GM21423 (cell line): ENCODE data around the gene FCGR3B.
"Not testable (repeated sequence)": the region's sequence is repeated elsewhere in the genome, so short reads cannot be mapped to it uniquely, and the experiment has no call there.

ENCODE experiments used
- ATAC-seq: cut with Tn5 transposase; IDR thresholded peaks from one replicate; pipeline ENCODE4 v1.9.1; 2021; ENCODE audit warnings: mild to moderate bottlenecking, moderate library complexity; ENCODE audit not compliant: unreplicated experiment

Gene FCGR3B

DNA sequence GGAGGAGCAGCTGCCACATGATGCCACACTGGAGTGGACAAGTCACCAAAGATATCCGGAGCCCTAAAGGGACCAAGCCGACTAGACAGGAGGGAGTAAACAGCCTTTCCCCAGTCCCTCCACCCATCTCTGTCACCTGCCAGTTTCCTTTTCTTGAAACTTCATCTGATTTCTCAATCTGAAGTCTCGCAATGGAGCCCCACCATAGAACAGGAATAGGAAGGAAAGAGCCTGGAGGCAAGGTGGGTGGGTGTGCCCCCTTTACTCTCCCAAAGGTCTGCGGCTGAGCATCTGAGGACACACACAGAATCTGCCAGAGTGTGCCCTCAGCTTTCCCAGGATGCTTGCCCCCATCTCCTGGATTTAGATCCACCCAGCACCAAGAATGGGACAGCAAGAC, at the start of gene FCGR3B:
Gene FCGR3B (minus strand): TSS at position 101 of the 400 bp plus-strand sequence. CDS start 82 bp downstream, at position 19.
- no peak for ATAC-seq

DNA sequence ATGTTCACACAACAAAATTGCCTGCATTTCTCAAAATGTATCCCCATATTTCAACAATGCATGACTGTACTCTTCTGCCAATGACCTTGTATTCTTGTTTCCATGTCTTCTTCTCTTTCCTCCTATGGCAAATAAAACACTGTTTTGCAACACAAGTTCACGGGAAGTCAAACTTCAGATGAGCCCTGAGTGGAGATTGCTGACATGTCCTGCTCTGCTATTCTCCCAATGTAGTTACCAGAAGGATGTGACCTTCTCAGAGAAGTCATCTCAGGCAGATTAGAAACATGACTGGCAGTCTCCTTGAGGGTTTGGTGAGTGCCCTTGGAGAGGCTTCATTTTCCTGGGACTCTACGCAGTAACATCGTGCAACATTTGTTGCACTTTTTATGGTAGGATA, 47.5 kb upstream of the FCGR3B start:
- ATAC-seq = no peak

DNA sequence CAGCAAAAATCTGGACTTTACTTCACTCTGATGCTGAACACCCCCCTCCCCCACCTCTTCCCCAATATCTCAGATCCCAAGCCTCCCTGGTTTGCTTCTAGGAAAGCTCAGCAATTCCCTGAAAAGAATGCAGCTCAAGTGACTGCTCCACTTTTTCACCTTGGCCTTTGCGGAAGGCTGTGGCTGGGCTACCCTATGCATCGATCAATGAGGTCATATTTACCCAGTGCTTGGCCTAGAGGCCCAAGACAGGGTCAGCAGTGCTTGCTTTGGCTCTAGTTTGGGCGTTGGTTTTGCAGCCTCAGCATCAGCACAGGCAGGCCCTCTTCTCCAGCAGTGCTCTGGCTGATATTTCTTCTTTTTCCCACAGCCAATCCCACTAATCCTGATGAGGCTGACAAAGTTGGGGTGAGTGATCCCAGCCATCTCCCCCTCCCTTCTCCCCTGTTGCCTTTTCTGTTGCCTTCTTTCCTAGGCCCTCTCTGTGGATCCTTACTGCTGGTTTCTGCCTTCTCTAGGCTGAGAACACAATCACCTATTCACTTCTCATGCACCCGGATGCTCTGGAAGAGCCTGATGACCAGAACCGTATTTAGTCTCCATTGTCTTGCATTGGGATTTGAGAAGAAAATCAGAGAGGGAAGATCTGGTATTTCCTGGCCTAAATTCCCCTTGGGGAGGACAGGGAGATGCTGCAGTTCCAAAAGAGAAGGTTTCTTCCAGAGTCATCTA, 46.1 kb upstream of the FCGR3B start:
- ATAC-seq = no peak

DNA sequence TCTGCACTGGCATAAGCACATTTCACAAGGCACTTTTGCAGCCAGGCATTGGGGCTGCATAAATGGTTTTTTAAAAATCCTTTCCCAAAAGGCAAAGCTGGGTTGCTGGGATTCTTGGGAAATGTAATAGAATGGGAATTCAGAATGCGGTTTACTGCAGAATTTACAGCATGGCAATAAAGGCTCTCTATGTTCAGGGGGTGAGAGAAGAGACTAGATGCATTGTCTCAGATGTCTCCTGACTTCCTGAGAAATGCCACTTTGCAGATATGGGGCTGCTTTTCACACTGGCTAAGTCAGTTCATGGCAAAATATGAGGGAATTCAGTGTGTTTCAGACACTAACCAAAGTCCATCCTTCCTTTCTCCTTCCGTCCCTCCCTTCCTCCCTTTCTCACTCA, 45.5 kb upstream of the FCGR3B start:
- no peak for ATAC-seq

DNA sequence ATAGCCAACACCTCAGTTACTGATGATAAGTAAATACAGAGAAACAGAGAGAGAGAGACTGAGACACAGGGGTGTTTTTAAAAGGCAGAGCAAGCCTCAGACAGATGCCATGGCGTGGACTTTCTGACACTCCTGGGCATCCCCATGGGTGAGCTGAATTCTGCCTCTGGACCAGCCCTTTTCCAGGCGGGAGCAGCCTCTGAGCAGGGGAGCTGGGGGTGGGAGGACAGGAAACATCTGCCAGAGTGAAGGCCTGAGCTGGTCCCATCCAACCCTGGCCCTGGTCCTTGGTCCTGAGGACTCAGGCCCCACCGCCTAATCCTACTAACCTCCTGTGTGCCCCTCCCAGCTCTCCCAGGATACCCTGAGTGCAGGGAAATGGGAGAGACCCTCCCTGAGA, 43.9 kb upstream of the FCGR3B start:
- not testable (repeated sequence) for ATAC-seq

DNA sequence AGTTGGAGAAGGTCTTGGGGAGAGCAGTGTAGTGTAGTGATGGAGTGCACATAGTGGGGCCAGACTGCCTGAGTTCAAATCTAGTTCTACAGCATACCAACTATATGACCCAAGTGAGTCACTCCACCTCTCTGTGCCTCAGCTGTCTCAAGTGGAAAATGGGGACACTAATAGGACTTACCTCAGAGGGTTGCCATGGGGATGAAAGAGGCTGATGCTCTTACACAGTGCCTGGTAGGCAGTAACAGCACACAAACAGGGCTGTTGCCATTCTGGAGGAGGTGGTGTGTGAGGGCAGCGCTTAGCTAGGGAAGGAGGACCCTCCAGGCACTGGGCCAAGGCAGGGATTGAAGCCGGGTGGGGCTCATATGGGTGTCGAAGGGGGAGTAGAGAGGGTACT, 43.5 kb upstream of the FCGR3B start:
- ATAC-seq = not testable (repeated sequence)

DNA sequence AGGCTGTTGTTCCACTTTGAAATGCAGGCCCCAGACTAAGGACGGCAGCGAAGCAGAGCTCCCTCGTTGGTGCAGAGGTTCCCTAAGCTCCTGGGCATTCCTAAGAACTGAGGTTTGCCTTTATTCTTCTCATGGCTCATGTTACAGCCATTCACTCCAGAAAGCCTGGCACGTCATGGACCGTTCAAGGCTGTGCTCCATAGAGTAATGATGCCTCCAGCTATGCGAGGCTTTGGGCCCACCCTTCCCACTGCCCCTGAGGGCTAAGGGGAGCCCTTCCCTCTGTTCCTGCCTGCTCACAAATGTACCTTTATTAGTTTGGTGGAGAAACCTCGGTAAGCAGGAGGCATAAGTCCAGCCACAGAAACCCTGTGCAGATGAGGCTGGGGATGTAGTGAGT, 42.5 kb upstream of the FCGR3B start:
- ATAC-seq = not testable (repeated sequence)

DNA sequence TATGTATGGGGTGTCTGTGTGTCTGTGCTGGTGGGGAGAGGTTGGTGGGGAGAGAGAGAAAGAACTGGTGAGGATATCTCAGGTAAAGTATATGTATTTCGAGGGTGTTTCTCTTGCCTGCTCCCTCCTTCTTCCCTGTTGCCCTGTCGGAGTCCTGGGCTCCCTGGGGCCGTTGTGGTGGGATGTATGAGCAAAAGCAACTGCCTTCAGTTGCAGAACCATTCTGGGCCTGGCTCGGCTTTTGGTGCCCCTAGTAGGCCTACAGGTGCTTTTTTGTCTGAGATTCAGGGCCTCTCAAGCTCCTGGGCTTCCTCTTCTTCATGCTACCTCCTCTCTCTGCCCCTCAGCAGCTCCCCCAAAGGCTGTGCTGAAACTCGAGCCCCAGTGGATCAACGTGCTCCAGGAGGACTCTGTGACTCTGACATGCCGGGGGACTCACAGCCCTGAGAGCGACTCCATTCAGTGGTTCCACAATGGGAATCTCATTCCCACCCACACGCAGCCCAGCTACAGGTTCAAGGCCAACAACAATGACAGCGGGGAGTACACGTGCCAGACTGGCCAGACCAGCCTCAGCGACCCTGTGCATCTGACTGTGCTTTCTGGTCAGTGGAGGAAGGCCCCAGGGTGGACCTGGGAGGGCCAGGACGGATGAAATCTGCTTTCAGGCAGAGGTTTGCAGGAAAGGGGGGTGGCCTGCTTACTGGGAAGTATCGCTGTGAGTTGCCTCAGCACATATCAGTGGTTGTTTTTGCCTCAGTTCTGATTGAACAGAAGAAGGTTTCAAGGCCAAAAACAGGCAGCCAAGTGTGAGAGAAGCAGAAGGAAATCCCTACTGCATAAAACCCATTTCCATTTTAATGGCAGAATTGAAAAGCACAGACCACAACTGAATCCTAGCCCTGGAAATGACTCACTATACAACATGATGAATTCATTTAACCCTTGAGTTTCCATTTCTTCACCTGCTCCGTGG, 40.4 kb upstream of the FCGR3B start:
- not testable (repeated sequence) for ATAC-seq

DNA sequence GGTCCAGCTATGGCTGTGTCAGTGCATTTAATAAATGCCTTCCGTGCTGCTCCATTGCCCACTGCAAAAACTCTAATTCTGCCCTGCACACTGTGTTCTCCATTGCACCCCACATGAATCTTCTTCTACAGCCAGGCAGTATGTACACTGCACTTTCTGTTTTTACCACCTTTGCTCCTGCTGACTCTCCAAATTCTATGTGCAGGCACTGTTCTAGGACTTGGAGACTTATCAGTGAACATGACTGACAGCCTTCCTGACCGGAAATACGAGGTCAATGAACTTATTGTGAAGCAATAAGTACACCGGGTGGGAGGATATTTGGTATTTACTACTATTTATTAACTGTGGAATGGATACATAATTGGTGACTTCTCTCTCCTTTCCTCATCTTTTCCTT, 33.7 kb upstream of the FCGR3B start:
- not testable (repeated sequence) for ATAC-seq

DNA sequence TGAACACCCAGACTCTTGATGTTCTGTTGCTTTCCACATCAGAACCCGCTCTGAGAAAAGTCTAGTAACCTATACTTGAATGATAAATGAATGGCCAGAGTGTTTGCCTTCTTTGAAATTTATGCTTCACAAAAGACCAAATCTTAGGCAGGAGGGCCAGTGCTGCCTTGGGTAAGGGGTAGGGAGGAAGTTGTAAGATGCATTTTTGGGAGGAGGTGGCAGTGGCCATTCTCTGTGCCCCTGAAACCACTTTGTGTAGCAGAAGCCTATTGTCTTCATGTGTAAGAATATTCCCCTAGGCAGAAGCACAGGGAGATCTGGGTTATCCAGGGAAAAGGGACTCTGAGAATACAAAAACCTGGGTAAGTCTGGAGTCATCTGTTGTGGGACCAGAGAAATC, 32.6 kb upstream of the FCGR3B start:
- peak; percentile 11 for ATAC-seq

DNA sequence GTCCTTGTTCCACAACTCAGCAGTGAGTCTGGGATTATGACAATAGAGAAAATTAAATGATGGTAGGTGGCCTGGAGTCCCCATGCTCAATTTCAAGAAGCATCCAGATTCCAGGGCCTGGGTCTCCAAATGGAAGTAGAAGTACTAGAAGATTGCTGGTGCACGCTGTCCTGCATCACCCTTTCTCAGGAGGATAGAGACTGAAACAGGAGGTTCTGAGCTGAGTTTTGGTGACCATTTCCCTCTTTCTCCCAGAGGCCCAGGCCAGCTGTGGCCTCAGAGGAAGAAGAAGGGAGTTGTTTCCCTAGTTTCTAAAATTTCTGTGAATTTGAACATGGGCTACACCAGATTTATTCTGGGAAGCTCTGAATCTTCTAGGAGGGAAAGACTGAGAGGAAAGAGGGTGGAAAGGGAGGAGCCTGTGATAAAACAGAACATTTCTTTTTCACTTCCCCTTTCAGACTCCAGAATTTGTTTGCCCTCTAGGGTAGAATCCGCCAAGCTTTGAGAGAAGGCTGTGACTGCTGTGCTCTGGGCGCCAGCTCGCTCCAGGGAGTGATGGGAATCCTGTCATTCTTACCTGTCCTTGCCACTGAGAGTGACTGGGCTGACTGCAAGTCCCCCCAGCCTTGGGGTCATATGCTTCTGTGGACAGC, 31.8 kb upstream of the FCGR3B start, which contains the start of gene FCGR2B:
Gene FCGR2B (plus strand): TSS at position 460 of the 656 bp plus-strand sequence. CDS start 99 bp downstream, at position 559.
- ATAC-seq = peak; percentile 67

DNA sequence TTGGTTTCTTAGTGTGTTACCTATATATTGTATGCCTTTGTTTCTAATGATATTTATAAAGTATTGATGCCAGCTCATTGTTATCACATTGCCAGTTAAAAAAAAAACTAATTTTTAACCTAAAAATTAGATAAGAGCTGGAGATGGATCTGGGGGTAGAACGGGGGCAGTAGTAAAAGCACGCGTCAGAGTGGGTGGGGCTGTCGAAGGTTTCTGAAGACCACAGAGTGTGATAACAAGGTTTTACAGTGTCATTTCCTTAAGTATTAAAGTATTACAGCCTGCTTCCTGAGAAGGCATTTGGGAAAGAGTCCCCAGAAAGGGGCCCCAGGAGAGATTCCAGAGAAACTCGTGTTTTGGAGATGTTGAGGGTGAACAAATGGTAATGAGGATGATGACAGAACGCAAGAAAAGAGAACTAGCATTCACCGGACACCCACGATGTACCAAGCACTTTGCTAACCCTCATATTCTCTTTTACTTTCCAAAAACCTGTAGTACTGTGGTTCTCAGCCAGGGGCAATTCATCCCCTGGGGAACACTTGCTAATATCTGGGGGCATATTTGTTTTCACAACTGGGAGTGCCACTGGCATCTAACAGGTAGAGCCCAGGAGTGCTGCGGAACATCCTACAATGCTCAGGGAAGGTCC, 30.8 kb upstream of the FCGR3B start:
- ATAC-seq = not testable (repeated sequence)

DNA sequence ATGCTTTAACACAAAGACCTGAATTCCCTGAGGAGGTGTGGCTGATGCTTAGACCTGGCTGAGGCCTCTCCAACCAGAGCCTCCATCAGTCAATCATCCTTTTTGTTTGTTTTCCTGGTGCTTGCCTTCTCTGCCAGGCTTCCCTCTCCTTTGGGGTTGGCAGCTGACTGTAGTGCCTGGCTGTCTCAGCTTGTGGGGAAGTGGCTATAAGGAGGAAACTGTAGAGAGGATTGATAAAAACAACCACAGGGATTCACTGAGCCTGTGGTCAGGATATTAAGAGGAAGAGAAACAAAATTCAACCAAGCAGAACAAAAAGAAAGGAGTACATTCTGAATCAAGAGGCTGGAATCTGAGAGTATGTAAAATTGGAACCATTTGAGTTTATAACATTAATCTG, 27.5 kb upstream of the FCGR3B start:
- ATAC-seq = not testable (repeated sequence)

DNA sequence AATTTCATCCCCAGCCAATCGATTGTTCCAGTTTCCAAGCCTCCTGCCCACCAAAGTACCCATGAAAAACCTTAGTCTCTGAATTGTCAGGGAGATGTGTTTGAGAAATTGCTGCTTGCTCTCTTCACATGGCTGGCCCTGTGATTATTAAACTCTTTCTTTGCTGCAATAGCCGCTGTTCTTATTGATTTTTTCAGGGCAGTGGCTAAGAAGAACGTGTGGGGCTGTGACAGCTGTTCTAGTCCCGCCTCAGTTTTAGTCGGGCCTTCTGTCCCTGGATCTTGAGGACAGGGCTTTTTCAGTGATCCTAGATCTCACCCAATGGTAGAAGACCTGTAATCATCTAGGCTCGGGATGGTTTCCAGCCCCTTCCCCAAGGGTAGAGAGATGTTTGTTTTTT, 23.0 kb upstream of the FCGR3B start:
- ATAC-seq = not testable (repeated sequence)

DNA sequence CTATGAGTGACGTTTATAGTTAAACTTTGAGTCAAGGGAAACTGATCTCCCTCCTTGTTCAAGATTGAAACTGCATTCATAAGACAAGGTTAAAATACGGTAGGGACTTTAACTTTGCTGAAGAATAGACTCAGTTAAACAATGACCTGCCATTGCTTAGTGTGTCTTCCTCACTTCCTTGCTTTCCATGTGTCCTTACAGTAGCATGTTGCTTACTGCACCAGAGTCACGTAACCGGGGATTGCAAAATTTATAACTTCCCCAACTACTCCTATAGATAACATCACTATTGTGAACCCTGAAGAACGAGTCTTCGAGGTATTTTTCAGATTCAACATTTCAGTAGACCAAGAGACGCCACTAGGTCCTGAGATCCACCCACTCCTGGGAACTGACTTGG, 22.6 kb upstream of the FCGR3B start:
- not testable (repeated sequence) for ATAC-seq

DNA sequence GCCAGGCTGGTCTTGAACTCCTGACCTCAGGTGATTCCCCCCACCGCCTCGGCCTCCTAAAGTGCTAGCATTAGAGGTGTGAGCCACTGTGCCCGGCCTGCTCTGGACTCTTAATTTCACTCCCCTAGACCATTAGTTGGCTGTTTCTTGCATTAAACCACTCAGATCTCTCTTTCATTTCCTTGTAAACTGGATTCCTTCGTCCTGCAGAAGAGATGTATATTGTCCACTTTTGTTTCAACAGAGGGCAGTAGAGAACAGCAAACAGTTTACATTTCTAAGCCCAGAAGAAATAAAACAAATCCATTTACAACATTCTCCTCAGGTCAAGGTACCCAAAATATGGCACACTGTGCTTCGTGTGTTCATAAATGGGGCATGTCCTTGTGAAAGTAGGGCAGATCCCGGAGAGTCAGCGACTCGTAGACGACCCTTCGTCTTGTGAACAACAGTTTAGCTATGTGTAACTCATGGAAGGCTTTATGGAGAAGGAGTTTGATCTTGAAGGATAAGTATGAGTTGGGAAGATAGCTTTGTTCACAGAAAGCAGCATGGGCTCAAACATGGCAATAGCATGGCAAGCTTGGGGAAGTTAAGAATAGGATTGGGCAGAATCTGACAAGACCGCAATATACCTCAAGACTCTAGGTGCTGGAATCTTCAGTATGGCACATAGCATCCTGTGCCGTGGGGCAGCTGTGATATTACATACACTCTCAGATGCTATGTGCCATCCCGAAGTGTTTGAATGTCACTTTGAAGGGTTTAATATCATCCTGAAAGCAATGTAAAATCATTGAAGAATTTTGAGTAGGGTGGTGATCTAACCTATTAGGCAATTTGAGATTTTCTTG, 16.8 kb upstream of the FCGR3B start:
- not testable (repeated sequence) for ATAC-seq

DNA sequence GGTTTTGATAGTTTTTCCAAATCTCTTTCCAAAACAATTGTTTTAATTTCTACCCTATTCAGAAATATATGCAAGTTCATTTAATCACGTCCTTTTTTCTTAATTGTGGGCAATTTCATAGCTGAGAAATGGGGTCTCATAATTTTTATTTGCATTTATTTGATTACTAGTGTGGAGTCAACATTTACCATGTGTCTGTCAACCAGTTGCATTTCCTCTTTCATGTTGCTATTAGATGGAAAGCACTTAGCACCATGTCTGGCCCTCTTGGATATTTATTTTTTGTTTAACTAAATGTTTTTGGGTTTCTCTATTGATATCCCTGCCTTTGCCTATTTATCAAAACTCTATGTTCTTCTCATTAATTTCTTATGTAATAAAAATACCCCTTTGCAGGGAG, 13.9 kb upstream of the FCGR3B start:
- not testable (repeated sequence) for ATAC-seq

DNA sequence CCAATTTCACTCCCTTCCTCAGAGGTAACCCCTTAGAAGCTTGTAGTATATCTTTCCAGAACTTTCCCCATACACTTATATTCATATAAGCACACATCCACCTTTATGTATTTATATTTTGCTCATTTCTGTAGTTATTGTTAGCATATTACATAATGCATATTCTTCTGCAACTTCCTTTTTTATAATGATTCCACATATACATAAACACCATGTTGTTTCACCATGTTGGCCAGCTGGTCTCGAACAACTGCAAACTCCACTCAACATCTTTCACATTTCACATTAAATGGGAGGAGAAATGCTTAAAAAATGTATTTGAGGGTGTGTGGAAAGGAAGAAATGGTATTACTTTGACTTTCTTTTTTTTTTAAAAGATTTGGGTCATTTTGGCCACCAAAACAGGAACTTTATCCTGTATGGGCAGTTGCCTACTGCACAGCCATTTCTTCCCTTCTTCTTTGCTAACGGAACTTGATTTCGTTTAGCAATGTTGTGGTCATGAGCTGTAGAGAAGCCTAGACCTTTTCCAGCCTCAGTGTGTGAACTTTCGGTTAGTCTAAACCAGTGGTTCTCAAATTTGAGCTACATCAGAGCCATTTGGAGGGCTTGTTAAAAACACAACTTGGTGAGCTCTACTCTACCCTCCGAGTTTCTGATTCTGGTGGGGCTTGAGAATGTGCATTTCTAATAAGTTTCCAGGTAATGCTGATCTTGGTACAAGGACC, 12.7 kb upstream of the FCGR3B start:
- not testable (repeated sequence) for ATAC-seq

DNA sequence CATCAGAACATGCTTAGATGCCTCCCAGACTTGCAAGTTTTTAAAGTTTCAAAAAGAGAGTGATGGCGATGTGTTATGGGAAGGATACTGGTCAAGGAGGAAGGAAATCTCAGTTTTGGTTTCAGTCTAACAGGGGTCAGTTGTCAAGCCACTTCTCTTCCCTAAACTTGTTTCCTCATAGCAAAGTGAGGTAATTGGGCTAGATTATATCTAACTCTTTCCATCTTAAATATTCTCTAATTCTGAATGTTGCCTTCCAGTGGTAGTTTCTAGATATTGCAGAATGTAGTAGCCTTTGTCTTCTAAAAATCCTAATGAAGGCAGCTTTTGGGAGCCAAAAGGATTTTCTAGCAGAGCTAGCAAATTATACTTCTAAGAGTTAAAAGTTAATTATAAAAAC, 11.7 kb upstream of the FCGR3B start:
- not testable (repeated sequence) for ATAC-seq
